MM.1S (cell line): ENCODE results near the gene LMF1.

Source experiments
- DNase-seq: peaks from one replicate; pipeline ENCODE4 v3.0.0-alpha.2; 2015
- H2AFZ ChIP-seq: fragments of 300-600 bp; sonication (generic); 2 replicates; pipeline ENCODE4 v1.6.0; 2016; ENCODE audit warnings: antibody characterized with exemption, low read length
- H3F3A ChIP-seq: fragments of 300-600 bp; sonication (generic); 2 replicates; pipeline ENCODE4 v1.6.1; 2016; ENCODE audit warnings: mild to moderate bottlenecking, antibody characterized with exemption, low read length, moderate library complexity, mixed read lengths; ENCODE audit not compliant: insufficient read depth
- H3K27ac ChIP-seq: fragments of 300-600 bp; sonication (generic); 2 replicates; pipeline ENCODE4 v1.5.1; 2016; ENCODE audit warnings: mild to moderate bottlenecking, low read length
- H3K27me3 ChIP-seq: fragments of 300-600 bp; sonication (generic); replicated peaks from 2 replicates; pipeline ENCODE4 v1.6.0; 2016; ENCODE audit warnings: low read length; ENCODE audit not compliant: insufficient read depth
- H3K36me3 ChIP-seq: fragments of 300-600 bp; sonication (generic); replicated peaks from 2 replicates; pipeline ENCODE4 v1.6.1; 2016; ENCODE audit warnings: mild to moderate bottlenecking, low read length, mixed read lengths; ENCODE audit not compliant: insufficient read depth
- H3K4me1 ChIP-seq: fragments of 300-600 bp; sonication (generic); 2 replicates; pipeline ENCODE4 v1.6.1; 2016; ENCODE audit warnings: low read length, mixed read lengths
- H3K4me2 ChIP-seq: fragments of 300-600 bp; sonication (generic); 2 replicates; pipeline ENCODE4 v1.6.0; 2016; ENCODE audit warnings: low read depth, low read length
- H3K4me3 ChIP-seq: fragments of 300-600 bp; sonication (generic); 2 replicates; pipeline ENCODE4 v1.5.1; 2016; ENCODE audit warnings: low read length, mixed read lengths
- H3K79me2 ChIP-seq: fragments of 300-600 bp; sonication (generic); 2 replicates; pipeline ENCODE4 v1.6.1; 2016; ENCODE audit warnings: mixed run types, low read length, mixed read lengths
- H3K9ac ChIP-seq: fragments of 300-600 bp; sonication (generic); 2 replicates; pipeline ENCODE4 v1.6.1; 2016; ENCODE audit warnings: low read length, mixed read lengths
- H3K9me2 ChIP-seq: fragments of 300-600 bp; sonication (generic); replicated peaks from 2 replicates; pipeline ENCODE4 v1.6.1; 2016; ENCODE audit warnings: mild to moderate bottlenecking, low read length, mixed read lengths; ENCODE audit not compliant: insufficient read depth
- H3K9me3 ChIP-seq: fragments of 300-600 bp; sonication (generic); replicated peaks from 2 replicates; pipeline ENCODE4 v1.6.1; 2016; ENCODE audit warnings: mild to moderate bottlenecking, low read length, mixed read lengths; ENCODE audit not compliant: insufficient read depth
- H4K20me1 ChIP-seq: fragments of 300-600 bp; sonication (generic); 2 replicates; pipeline ENCODE4 v1.6.1; 2016; ENCODE audit warnings: mild to moderate bottlenecking, low read length, moderate library complexity, mixed read lengths; ENCODE audit not compliant: insufficient read depth
- EZH2 ChIP-seq: fragments of 300-600 bp; sonication (generic); optimal IDR thresholded peaks from 2 replicates; pipeline ENCODE3; 2017; ENCODE audit warnings: low read depth, mild to moderate bottlenecking, antibody characterized with exemption, low read length, mixed read lengths
- EZH2phosphoT487 ChIP-seq: fragments of 300-600 bp; sonication (generic); IDR thresholded peaks from 2 replicates; pipeline ENCODE4 v1.6.1; 2018; ENCODE audit warnings: antibody characterized with exemption, low read length
- TF ChIP-seq, protein P1 (sequence below): fragments of 300-600 bp; sonication (generic); IDR thresholded peaks from 2 replicates; pipeline ENCODE4 v1.5.1; 2016; ENCODE audit warnings: antibody characterized with exemption, low read length, mixed read lengths

LMF1 gene

DNA sequence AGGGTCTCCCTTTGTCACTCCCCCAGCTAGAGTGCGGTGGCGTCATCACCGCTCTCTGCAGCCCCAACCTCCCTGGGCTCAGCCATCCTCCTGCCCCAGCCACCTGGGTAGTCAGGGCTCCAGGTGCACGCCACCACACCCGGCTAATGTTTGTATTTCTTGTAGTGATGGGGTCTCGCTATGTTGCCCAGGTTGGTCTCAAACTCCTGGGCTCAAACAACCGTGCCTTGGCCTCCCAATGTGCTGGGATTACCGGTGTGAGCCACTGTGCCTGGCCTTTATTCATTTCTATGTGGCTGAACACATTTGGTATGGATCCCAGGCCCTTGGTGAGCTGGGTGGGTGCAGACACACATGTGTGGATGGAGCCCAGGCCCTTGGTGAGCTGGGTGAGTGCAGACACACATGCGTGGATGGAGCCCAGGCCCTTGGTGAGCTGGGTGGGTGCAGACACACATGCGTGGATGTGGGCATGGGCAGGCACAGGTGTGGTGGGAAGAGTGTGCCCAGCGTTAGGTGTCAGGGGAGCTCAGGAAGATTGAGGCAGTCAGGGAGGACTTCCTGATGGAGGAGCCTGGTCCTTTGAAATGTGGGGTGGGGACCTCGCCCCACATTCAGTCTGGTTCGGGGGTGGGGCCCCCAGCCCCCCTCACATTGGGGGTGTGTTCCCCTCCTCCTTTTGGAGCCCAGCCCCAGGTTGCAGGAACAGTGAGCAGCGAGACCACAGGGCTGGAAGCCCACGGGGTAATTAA is 47.8 kb upstream of the LMF1 start:
- H4K20me1 ChIP-seq = no peaks in the 10 kb centered on the region
- H3K36me3 ChIP-seq = no peaks in the 10 kb centered on the region
- H2AFZ ChIP-seq = no peak overlapping the region
- no peak overlapping the region for H3K4me2 ChIP-seq
- no peak overlapping the region for H3K9ac ChIP-seq
- peaks cover 93% of the 10 kb centered on the region for H3K27me3 ChIP-seq
- no peak overlapping the region for H3K4me3 ChIP-seq
- no peak for DNase-seq
- no peaks in the 10 kb centered on the region for H3K9me3 ChIP-seq
- TF ChIP-seq EZH2phosphoT487 = no peak
- TF ChIP-seq EZH2 = no peak
- TF ChIP-seq, protein P1, sequence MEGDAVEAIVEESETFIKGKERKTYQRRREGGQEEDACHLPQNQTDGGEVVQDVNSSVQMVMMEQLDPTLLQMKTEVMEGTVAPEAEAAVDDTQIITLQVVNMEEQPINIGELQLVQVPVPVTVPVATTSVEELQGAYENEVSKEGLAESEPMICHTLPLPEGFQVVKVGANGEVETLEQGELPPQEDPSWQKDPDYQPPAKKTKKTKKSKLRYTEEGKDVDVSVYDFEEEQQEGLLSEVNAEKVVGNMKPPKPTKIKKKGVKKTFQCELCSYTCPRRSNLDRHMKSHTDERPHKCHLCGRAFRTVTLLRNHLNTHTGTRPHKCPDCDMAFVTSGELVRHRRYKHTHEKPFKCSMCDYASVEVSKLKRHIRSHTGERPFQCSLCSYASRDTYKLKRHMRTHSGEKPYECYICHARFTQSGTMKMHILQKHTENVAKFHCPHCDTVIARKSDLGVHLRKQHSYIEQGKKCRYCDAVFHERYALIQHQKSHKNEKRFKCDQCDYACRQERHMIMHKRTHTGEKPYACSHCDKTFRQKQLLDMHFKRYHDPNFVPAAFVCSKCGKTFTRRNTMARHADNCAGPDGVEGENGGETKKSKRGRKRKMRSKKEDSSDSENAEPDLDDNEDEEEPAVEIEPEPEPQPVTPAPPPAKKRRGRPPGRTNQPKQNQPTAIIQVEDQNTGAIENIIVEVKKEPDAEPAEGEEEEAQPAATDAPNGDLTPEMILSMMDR = no peak
- H3K4me1 ChIP-seq = no peaks in the 10 kb centered on the region
- H3K79me2 ChIP-seq = no peaks in the 10 kb centered on the region
- H3K9me2 ChIP-seq = no peaks in the 10 kb centered on the region
- H3F3A ChIP-seq = no peaks in the 10 kb centered on the region
- H3K27ac ChIP-seq = no peak overlapping the region

DNA sequence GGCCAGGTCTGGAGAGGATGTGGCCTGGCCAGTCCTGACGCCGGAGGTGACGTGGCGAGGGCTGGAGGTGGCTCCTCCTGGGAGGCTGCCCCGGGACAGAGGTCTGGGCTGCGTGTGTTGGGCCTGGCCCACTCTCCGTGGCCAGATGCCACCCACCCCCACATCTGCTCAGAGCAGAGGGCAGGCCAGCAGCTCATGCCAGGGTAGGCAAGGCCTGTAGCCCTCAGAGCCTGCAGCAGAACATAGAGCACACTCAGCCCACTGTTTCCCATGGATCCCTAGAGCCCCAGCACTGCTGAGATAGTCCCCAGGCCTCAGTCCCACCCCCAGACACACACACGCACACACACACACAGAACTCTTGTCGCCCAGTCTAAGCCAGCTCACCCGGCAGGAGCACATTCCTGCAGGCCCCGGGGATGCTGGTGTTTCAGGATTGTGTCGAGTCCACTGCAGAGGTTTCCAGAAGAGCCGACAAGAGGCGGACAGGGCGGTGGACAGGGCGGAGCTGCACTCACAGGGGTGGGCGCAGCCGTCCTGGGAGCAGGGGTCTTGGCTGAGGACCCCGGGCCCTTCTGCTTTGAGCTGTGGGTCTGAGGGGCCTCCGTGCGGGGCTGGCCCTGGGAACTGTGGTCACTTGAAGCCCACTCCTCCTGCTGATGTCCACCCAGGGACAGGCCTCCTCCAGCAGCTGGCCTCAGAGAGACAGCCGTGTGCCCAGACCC is 44.1 kb upstream of the LMF1 start:
- Histone ChIP-seq H3K79me2 (no peaks in the 10 kb centered on the region), H3K27me3 (peaks cover 97% of the 10 kb centered on the region), H3K9ac (no peak overlapping the region), H3K4me3 (no peak overlapping the region), H3K4me1 (no peaks in the 10 kb centered on the region), H3K4me2 (no peak overlapping the region), H2AFZ (no peak overlapping the region), H3K9me2 (no peaks in the 10 kb centered on the region), H4K20me1 (no peaks in the 10 kb centered on the region), H3F3A (no peaks in the 10 kb centered on the region), H3K27ac (no peak overlapping the region), H3K36me3 (no peaks in the 10 kb centered on the region), H3K9me3 (no peaks in the 10 kb centered on the region)
- no peak for TF ChIP-seq EZH2
- TF ChIP-seq EZH2phosphoT487 = no peak
- TF ChIP-seq, protein P1 = no peak
- DNase-seq = no peak

DNA sequence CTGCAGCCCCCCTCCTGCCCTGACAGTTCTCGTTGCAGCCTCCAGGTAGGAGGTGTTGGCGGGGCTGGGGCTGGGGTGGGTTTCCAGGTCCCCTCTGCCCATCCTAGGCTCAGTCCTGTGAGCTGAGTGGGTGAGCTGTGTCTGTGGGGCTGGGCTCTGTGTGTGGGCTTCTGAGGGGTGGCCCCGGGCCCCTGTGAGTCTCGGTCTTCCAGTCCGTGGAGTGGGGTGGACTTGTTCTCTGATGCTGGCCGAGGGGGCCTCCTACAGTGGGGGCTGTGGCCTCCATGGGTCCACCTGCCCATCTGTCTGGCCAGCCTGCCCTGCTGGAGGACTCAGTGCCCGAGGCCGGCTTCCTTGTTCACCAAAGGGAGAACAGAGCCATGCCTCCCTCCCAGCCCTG is 43.4 kb upstream of the LMF1 start:
- H3K27me3 ChIP-seq = peaks cover 97% of the 10 kb centered on the region
- H3K79me2 ChIP-seq = no peaks in the 10 kb centered on the region
- H3K4me3 ChIP-seq = no peak overlapping the region
- no peaks in the 10 kb centered on the region for H3K9me2 ChIP-seq
- no peaks in the 10 kb centered on the region for H3K9me3 ChIP-seq
- no peak overlapping the region for H2AFZ ChIP-seq
- H3K4me1 ChIP-seq = no peaks in the 10 kb centered on the region
- TF ChIP-seq EZH2 (no peak), EZH2phosphoT487 (no peak)
- H3K9ac ChIP-seq = no peak overlapping the region
- H3K27ac ChIP-seq = no peak overlapping the region
- H3K4me2 ChIP-seq = no peak overlapping the region
- no peaks in the 10 kb centered on the region for H3K36me3 ChIP-seq
- no peaks in the 10 kb centered on the region for H4K20me1 ChIP-seq
- DNase-seq = no peak
- no peaks in the 10 kb centered on the region for H3F3A ChIP-seq

DNA sequence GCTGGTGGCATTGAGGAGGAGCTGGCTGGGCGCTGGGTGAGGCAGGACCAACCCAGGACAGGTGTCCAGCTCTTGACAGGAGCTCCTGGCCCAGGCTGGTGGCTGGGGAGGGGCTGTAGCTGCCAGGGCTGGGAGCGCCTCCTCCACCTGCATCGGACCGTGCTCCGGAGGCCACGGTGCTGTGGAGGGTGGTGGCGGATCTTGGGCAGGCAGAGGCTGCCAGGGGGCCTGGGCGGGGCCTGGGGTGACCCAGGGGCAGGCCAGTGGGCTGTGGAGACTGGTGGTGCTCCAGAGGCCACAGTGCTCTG is 42.8 kb upstream of the LMF1 start:
- no peak overlapping the region for H3K4me3 ChIP-seq
- no peak for DNase-seq
- no peaks in the 10 kb centered on the region for H4K20me1 ChIP-seq
- no peak overlapping the region for H3K27ac ChIP-seq
- H3K9me2 ChIP-seq = no peaks in the 10 kb centered on the region
- H2AFZ ChIP-seq = no peak overlapping the region
- H3K9me3 ChIP-seq = no peaks in the 10 kb centered on the region
- H3K36me3 ChIP-seq = no peaks in the 10 kb centered on the region
- H3K4me2 ChIP-seq = no peak overlapping the region
- H3K9ac ChIP-seq = no peak overlapping the region
- no peaks in the 10 kb centered on the region for H3K79me2 ChIP-seq
- TF ChIP-seq, protein P1 = no peak
- no peak for TF ChIP-seq EZH2phosphoT487
- no peak for TF ChIP-seq EZH2
- H3F3A ChIP-seq = no peaks in the 10 kb centered on the region
- H3K4me1 ChIP-seq = no peaks in the 10 kb centered on the region
- H3K27me3 ChIP-seq = peaks cover 97% of the 10 kb centered on the region
